Measurements from ENCODE around the gene CDX2. TPM values are rescaled to one million over a fixed set of nuclear protein-coding genes. Genes with fewer than 3 reads are reported as not detected.

The CDX2 gene
- total and polyA plus RNA-seq, 10 of the 15 experiments (the other 5 are each of a cell fraction or from before 2014, with no cell fraction given), result 0.15 TPM; not detected in 9

DNA sequence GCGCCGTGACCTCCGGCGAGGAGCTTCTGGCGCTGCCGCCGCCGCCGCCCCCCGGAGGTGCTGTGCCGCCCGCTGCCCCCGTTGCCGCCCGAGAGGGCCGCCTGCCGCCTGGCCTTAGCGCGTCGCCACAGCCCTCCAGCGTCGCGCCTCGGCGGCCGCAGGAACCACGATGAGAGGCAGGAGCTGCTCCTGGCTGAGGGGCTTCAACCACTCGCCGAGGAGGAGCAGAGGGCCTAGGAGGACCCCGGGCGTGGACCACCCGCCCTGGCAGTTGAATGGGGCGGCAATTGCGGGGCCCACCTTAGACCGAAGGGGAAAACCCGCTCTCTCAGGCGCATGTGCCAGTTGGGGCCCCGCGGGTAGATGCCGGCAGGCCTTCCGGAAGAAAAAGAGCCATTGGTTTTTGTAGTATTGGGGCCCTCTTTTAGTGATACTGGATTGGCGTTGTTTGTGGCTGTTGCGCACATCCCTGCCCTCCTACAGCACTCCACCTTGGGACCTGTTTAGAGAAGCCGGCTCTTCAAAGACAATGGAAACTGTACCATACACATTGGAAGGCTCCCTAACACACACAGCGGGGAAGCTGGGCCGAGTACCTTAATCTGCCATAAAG lies 44.5 kb downstream of the CDX2 start:
- in situ Hi-C loops (cut with MboI) (no loop called here), intact Hi-C loops (cut with micrococcal nuclease; ENCODE audit: unreplicated experiment) (no loop called here)
- no peak overlapping the region for H3K9ac ChIP-seq (ENCODE audit: control insufficient read depth, insufficient read depth, low read length)
- WGBS (ENCODE audit: insufficient coverage, insufficient replicate concordance, low lambda C conversion rate, missing lambda C conversion rate), result 27% methylated on average over 41 of the region's 46 CpGs
- peaks cover 33 to 61% of the 10 kb centered on the region in 2 experiments for H3K27me3 ChIP-seq (replicated peaks in 1 of 2; ENCODE audit: control insufficient read depth in 2 of 2, insufficient read depth in 2 of 2, low read length in 1 of 2)
- ChIA-PET SMC1A (ENCODE audit: uncharacterized antibody, unreplicated experiment) (no interaction called here), RAD21 (ENCODE audit: unreplicated experiment) (interaction anchor here (0.9 to 1.0 kb wide), 2 partner anchors 9 to 28 kb away, joined by 4 read pairs; no protein-coding TSS in a partner anchor), POLR2A (interaction anchor here (1.0 kb wide), 1 partner anchor 9 kb away, joined by 6 read pairs; no protein-coding TSS in a partner anchor), CTCF (interaction anchor here (0.6 to 1.2 kb wide), 3 partner anchors 29 to 49 kb away, joined by 3 to 7 read pairs (median 3); no protein-coding TSS in a partner anchor)
- H3K36me3 ChIP-seq (ENCODE audit: control insufficient read depth in 2 of 2, insufficient read depth in 2 of 2, low read length in 1 of 2), result no peaks in the 10 kb centered on the region
- H3K27ac ChIP-seq (ENCODE audit: control insufficient read depth, insufficient read depth), result no peak overlapping the region
- H2AFZ ChIP-seq (ENCODE audit: control insufficient read depth, low read depth, low read length), result no peak overlapping the region
- BruUV-seq (replicated peaks), result no TSS peak
- H3K9me3 ChIP-seq (replicated peaks; ENCODE audit: control insufficient read depth, insufficient read depth, low read length), result peaks cover 2% of the 10 kb centered on the region; the same call in 1 of the 3 replicates
- DNase-seq (ENCODE audit: low read depth, low spot score), result no peak
- ATAC-seq, result no peak
- H3K4me3 ChIP-seq, result no peak overlapping the region
- H4K20me1 ChIP-seq (ENCODE audit: control insufficient read depth, insufficient read depth), result no peaks in the 10 kb centered on the region
- 0 out of 2 replicates have a peak overlapping the region, but pooled peaks have one; percentile 17 for H3K4me2 ChIP-seq (ENCODE audit: control insufficient read depth, insufficient read depth)
- no peak for FAIRE-seq
- TF ChIP-seq SRF (IDR thresholded peaks at IDR 0.05; ENCODE audit: low read depth in 2 of 2, low read length in 2 of 2) (no peak), CREM (IDR thresholded peaks at IDR 0.05; ENCODE audit: low read depth) (no peak), EZH2 (IDR thresholded peaks at IDR 0.05; ENCODE audit: borderline replicate concordance, control insufficient read depth, low read depth, low read length) (0 out of 2 replicates have a peak, but pooled peaks have one; percentile 36)
- no peaks in the 10 kb centered on the region for H3K79me2 ChIP-seq (ENCODE audit: control insufficient read depth, insufficient read depth, low read length)
- no peaks in the 10 kb centered on the region for H3K4me1 ChIP-seq (ENCODE audit: control insufficient read depth, insufficient read depth, low read length)

DNA sequence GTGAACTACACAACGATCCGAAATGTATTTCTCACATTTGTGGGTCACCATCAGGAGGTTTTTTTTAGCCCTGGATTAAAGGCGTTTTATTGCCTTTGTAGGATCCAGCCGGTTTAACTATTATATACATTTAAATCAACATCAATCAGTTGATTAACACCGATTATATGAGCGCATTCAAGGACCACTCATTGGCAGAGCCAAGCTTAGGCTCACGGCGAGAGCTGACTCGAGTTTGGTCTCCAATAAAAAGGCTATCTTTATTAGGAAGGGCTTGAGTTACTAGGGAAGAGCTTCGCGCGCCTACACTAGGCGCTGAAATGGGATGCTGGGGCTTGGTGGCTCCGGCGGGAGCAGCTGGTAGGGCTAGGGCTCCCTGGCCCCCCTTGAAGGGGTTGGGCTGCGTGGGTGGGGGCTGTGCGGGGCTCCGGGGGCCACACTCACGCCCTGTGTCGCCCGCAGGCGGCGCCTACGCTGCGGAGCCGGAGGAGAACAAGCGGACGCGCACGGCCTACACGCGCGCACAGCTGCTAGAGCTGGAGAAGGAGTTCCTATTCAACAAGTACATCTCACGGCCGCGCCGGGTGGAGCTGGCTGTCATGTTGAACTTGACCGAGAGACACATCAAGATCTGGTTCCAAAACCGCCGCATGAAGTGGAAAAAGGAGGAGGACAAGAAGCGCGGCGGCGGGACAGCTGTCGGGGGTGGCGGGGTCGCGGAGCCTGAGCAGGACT lies 45.2 kb downstream of the CDX2 start:
- intact Hi-C loops (cut with micrococcal nuclease; ENCODE audit: unreplicated experiment), result no loop called here
- H3K36me3 ChIP-seq (ENCODE audit: control insufficient read depth in 2 of 2, insufficient read depth in 2 of 2, low read length in 1 of 2), result no peaks in the 10 kb centered on the region
- no peak overlapping the region for H2AFZ ChIP-seq (ENCODE audit: control insufficient read depth, low read depth, low read length)
- CTCF ChIA-PET, result interaction anchor here (1.2 kb wide), 2 partner anchors 30 to 48 kb away, joined by 3 to 7 read pairs; no protein-coding TSS in a partner anchor
- no peak for DNase-seq (ENCODE audit: low read depth, low spot score)
- H3K4me1 ChIP-seq (ENCODE audit: control insufficient read depth, insufficient read depth, low read length), result no peaks in the 10 kb centered on the region
- RAD21 ChIA-PET (ENCODE audit: unreplicated experiment), result interaction anchor here (0.9 to 1.0 kb wide), 2 partner anchors 10 to 29 kb away, joined by 4 read pairs; no protein-coding TSS in a partner anchor
- in situ Hi-C loops (cut with MboI), result no loop called here
- H3K4me2 ChIP-seq (ENCODE audit: control insufficient read depth, insufficient read depth), result no peak overlapping the region
- no TSS peak for BruUV-seq (replicated peaks)
- SMC1A ChIA-PET (ENCODE audit: uncharacterized antibody, unreplicated experiment), result interaction anchor here (0.5 to 1.4 kb wide), 3 partner anchors 8 to 313 kb away, joined by 3 read pairs; no protein-coding TSS in a partner anchor
- no peak overlapping the region for H3K4me3 ChIP-seq
- H3K27ac ChIP-seq (ENCODE audit: control insufficient read depth, insufficient read depth), result no peak overlapping the region
- no peak overlapping the region for H3K9ac ChIP-seq (ENCODE audit: control insufficient read depth, insufficient read depth, low read length)
- ATAC-seq, result no peak
- no peaks in the 10 kb centered on the region for H3K79me2 ChIP-seq (ENCODE audit: control insufficient read depth, insufficient read depth, low read length)
- FAIRE-seq, result no peak
- POLR2A ChIA-PET, result interaction anchor here (0.5 to 1.0 kb wide), 2 partner anchors 8 to 477 kb away, joined by 5 to 6 read pairs; no protein-coding TSS in a partner anchor
- H4K20me1 ChIP-seq (ENCODE audit: control insufficient read depth, insufficient read depth), result no peaks in the 10 kb centered on the region
- H3K27me3 ChIP-seq (replicated peaks in 1 of 2; ENCODE audit: control insufficient read depth in 2 of 2, insufficient read depth in 2 of 2, low read length in 1 of 2), result peaks cover 30 to 57% of the 10 kb centered on the region in 2 experiments
- peaks cover 2% of the 10 kb centered on the region; the same call in 1 of the 3 replicates for H3K9me3 ChIP-seq (replicated peaks; ENCODE audit: control insufficient read depth, insufficient read depth, low read length)
- 29% methylated on average over 33 of the region's 48 CpGs for WGBS (ENCODE audit: insufficient coverage, insufficient replicate concordance, low lambda C conversion rate, missing lambda C conversion rate)
- no peak for TF ChIP-seq JUNB (IDR thresholded peaks at IDR 0.05)
- no peak for TF ChIP-seq BRCA1 (IDR thresholded peaks at IDR 0.05; ENCODE audit: low read depth, low read length)
- no peak for TF ChIP-seq SIX5 (IDR thresholded peaks at IDR 0.05; ENCODE audit: low read depth, low read length, severe bottlenecking)
- TF ChIP-seq ESRRA (IDR thresholded peaks at IDR 0.05; ENCODE audit: low read length), result no peak
- no peak for TF ChIP-seq EGR1 (IDR thresholded peaks at IDR 0.05; ENCODE audit: borderline replicate concordance in 1 of 2, low read depth in 2 of 2, low read length in 2 of 2)
- TF ChIP-seq SMAD5 (IDR thresholded peaks at IDR 0.05; ENCODE audit: low read depth), result no peak
- TF ChIP-seq, protein P1, sequence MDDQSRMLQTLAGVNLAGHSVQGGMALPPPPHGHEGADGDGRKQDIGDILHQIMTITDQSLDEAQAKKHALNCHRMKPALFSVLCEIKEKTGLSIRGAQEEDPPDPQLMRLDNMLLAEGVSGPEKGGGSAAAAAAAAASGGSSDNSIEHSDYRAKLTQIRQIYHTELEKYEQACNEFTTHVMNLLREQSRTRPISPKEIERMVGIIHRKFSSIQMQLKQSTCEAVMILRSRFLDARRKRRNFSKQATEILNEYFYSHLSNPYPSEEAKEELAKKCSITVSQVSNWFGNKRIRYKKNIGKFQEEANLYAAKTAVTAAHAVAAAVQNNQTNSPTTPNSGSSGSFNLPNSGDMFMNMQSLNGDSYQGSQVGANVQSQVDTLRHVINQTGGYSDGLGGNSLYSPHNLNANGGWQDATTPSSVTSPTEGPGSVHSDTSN (IDR thresholded peaks at IDR 0.05; ENCODE audit: insufficient replicate concordance, low read depth, low read length), result no peak
- TF ChIP-seq NFIC (IDR thresholded peaks at IDR 0.05; ENCODE audit: low read depth, low read length), result no peak
- TF ChIP-seq GATAD2B (conservative IDR thresholded peaks at IDR 0.05; ENCODE audit: low read depth), result no peak
- TF ChIP-seq RB1 (IDR thresholded peaks at IDR 0.05; ENCODE audit: borderline replicate concordance), result no peak
- no peak for TF ChIP-seq CBX5 (IDR thresholded peaks at IDR 0.05; ENCODE audit: low read depth)
- no peak for TF ChIP-seq ATF7 (IDR thresholded peaks at IDR 0.05; ENCODE audit: low read depth)
- TF ChIP-seq FOXK2 (IDR thresholded peaks at IDR 0.05), result no peak

All from GM12878 (cell line).